Frontal cortex (tissue), 4 donors: ENCODE data around the gene HLA-DRA. TPM values are rescaled to one million over a fixed set of nuclear protein-coding genes. Genes with fewer than 3 reads are reported as not detected.
"Not testable (repeated sequence)": the region's sequence is repeated elsewhere in the genome, so short reads cannot be mapped to it uniquely, and the experiment has no call there.

Source experiments
- DNase-seq, 2 donors: peaks; one replicate each; pipeline ENCODE4 v3.0.0; 2012; ENCODE audit warnings: low spot score in 2 of 2
- FAIRE-seq: peaks from 2 replicates; lab custom pipeline; 2012; peaks lifted over from hg19 to GRCh38; lab: Jason Lieb, UNC
- total RNA-seq: library from RNA; depleted of rRNA; stranded (reverse); fragments of >200 nt; gene quantifications from one replicate; pipeline ENCODE4 v1.2.3, GENCODE V29; 2014
- donor health status: control.
- donor health status: control.
- donor health status: control.

Gene HLA-DRA
- total RNA-seq, 1 donor from 2014 or later = 2.0 TPM

GRCh38 chr6:32427934-32428474 is 11.7 kb upstream of the HLA-DRA start:
- DNase-seq (no peak), FAIRE-seq (no peak)

- FAIRE-seq (no peak), DNase-seq (no peak)
Measured at GRCh38 chr6:32430179-32430578, 9.5 kb upstream of the HLA-DRA start.

- no peak for DNase-seq
- no peak for FAIRE-seq
Measured at GRCh38 chr6:32431142-32431541, 8.5 kb upstream of the HLA-DRA start.

- peak; percentile 88 for FAIRE-seq
Measured at GRCh38 chr6:32432050-32432450, 7.6 kb upstream of the HLA-DRA start.

DNA sequence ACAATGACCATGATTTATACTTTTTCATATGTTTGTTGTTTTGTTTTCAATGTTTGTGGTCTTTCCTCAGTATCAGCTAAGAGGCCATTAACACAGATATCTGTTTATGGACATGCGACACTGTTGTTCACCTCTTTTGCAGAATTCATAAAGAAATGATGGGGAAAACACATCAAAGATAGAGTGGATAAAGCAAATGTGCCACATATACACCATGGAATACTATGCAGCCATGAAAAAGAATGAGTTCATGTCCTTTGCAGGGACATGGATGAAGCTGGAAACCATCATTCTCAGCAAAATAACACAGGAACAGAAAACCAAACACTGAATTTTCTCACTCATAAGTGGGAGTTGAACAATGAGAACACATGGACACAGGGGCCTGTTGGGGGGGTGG is 5.7 kb upstream of the HLA-DRA start:
- not testable (repeated sequence) for FAIRE-seq, DNase-seq

More at GRCh38 chr6:32432050-32432450, 7.6 kb upstream of the HLA-DRA start:
- DNase-seq = peak in 1 of 2 donors; percentile 27

DNA sequence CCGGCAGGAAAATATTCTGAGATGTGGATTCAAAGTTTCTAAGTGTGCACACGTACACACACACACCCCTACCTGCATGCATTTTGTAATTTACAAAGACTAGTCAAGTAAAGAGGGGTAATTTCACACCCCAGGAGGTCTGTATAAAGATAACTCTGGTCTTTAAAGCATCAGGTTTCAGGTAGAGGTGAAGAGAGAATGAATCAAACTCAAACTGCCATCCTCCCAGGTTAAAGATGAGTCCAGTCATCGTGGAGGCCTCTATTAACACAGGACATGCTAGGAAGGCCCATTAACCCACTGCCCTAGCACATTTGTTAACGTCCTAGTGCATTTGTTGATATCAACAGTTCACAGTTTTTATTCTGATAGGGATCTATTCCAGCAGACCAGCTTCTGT is 3.5 kb upstream of the HLA-DRA start:
- no peak for DNase-seq
- no peak for FAIRE-seq

DNA sequence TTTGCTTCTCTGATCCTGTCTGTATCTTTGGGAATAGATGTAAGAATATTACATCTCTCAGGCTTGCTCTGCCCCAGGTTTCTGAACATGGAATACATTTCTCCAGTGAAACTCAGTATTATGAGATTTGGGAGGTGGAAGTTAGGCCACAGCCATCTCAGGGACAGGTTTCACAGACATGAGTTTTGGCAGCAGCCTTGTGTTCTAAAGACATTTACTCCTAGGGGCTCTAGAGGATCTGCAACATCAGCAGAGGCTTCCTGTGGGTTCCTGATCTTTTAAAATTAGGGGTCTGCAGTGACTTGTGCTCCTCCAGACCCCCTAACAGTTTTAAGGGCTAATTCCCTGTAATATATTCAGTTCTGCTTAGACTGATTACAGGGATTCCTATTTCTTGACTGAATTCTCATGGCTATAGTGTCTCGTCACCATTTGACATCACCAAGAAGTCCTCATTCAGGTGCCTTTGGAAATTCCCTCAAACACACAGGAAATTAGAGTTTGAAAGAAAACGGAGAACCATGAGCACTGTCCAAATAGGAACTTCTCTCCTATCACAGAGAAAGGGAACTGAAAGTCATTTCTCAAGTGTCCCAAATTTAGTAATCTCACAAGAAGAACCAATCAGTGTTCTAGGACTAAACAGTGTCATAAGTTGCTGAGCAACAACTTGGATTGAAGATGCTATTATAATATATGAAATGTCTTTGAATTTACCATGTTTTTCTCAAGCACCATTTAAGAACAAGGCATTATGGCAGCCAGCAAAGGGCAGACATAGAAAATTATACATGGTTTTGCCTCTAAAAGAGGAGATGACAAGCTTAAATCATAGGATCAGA is 2.5 kb upstream of the HLA-DRA start:
- FAIRE-seq = no peak
- peak in 1 of 2 donors; percentile 17 for DNase-seq

DNA sequence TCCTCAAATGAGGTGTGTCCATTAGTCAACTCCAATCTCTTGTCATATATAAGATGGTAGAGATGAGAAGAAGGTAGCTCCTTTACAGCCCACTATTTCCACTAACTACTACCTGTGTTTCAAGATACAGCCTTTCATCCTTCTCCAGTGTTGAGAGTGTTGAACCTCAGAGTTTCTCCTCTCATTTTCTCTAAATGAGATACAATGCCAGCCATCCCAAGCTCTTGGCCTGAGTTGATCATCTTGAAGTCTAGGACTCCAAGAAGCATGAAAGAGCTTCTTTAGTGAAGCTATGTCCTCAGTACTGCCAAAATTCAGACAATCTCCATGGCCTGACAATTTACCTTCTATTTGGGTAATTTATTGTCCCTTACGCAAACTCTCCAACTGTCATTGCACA is 548 bp upstream of the HLA-DRA start:
- FAIRE-seq = no peak
- DNase-seq = no peak

DNA sequence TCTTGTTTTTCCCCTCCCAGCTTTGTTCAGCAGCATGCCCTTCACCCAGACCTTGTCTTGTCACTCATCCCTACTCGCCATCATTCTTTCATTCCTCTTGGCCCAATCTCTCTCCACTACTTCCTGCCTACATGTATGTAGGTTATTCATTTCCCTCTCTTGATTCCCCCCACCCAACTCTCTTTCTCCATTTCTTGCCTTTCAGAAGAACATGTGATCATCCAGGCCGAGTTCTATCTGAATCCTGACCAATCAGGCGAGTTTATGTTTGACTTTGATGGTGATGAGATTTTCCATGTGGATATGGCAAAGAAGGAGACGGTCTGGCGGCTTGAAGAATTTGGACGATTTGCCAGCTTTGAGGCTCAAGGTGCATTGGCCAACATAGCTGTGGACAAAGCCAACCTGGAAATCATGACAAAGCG is 2.6 kb downstream of the HLA-DRA start:
- DNase-seq = no peak
- FAIRE-seq = no peak

DNA sequence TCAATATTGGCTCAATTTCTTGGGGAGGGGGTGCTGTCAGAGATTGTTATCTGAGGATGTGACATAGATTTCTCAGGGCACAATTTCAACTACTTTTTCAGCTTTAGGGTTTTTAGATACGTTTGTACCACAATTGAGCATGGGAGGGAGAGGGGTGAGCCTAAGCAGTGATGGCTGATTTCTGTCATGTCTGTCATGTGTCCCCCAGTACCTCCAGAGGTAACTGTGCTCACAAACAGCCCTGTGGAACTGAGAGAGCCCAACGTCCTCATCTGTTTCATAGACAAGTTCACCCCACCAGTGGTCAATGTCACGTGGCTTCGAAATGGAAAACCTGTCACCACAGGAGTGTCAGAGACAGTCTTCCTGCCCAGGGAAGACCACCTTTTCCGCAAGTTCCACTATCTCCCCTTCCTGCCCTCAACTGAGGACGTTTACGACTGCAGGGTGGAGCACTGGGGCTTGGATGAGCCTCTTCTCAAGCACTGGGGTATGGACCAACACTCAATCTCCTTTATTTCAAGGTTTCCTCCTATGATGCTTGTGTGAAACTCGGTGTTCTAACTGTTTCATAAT is 3.4 kb downstream of the HLA-DRA start:
- no peak for DNase-seq
- no peak for FAIRE-seq

GRCh38 chr6:32444433-32444832 is 4.7 kb downstream of the HLA-DRA start:
- DNase-seq (no peak), FAIRE-seq (no peak)

GRCh38 chr6:32445321-32445854 is 5.7 kb downstream of the HLA-DRA start:
- no peak for DNase-seq
- FAIRE-seq = no peak

GRCh38 chr6:32447932-32448331 is 8.2 kb downstream of the HLA-DRA start:
- DNase-seq (no peak), FAIRE-seq (no peak)

GRCh38 chr6:32449088-32449736 is 9.5 kb downstream of the HLA-DRA start:
- DNase-seq (no peak), FAIRE-seq (no peak)

- FAIRE-seq (no peak), DNase-seq (no peak)
Measured at GRCh38 chr6:32457054-32457453, 17.4 kb downstream of the HLA-DRA start.

DNA sequence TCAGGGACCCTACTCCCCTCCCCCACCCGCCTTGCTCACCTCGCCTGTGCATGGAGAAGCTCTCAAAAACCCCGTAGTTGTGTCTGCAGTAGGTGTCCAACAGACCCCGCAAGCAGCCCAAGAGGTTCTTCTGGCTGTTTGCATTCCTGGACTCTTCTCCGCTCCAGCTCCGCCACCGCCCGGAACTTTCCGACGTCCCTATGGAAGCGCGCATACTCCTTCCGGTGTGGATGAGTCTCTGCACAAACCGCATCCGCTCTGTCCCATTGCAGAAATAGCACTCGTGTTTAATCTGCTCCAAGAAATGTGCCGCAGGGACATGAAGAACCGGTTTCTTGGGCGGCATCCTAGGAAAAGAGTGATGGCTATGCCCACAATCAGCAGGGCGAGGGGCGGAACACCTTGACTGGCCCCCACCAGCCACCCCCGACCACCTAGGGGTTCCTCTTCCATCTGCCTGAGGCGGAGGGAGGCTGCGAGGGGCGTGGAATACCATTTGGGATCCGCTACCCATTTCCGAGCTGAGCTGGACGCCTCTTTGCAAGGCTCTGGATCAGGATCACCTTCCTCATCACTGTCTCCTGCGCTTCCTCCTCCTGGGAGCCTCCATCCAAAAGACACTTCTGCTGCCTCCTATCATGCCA is 20.2 kb downstream of the HLA-DRA start:
- DNase-seq (no peak), FAIRE-seq (no peak)

DNA sequence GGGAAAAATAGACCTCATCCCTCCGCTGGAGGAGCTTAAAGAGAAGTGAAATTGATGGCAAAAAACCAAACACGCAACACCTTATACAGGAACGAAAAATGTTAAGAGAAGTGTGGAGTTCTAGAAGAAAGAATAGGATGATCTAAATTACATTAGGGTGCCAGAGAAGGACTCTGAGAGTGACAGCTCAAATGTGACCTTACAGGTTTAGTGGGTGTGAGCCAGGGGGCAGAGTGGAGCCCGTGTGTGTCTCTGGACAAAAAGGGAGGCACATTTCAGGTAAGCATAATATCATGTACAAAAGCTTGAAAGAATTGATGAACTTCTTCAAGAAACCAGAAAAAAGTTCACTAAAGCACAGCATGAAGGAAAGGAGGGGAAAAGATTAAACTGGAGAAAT is 20.8 kb downstream of the HLA-DRA start:
- FAIRE-seq (no peak), DNase-seq (no peak)

DNA sequence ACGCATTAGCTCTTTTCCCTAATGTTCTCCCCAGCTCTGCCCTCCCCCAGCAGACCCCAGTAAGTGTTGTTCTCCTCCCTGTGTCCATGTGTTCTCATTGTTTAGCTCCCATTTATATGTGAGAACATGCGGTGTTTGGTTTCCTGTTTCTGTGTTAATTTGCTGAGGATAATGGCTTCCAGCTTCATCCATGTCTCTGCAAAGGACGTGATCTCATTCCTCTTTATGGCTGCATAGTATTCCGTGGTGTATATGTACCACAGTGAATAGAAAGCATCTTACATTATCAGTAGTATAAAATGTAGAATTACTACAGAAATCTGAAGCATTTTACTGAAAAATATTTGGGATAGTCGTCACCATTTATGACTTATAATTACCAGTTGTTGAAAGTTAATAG is 21.8 kb downstream of the HLA-DRA start:
- FAIRE-seq (no peak), DNase-seq (no peak)

DNA sequence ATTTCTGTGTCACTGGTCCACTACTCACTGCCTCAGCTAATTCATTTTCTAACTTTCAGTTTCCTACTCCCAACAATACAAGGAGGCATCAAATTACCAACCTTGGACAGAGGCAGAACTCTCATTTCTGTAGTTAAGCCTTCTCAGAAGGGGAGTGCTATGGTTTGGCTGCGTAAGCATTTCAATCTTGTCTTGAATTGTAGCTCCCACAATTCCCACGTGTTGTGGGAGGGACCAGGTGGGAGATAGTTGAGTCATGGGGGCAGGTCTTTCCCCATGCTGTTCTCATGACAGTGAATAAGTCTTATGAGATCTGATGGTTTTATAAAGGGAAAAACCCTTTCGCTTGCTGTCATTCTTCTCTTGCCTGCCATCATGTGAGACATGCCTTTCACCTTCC is 22.9 kb downstream of the HLA-DRA start:
- no peak for DNase-seq
- no peak for FAIRE-seq
